Measurements from ENCODE around the gene NEDD4L.
"Not testable (repeated sequence)": the region's sequence is repeated elsewhere in the genome, so short reads cannot be mapped to it uniquely, and the experiment has no call there.

The NEDD4L gene

GRCh38 chr18:58354051-58354450 is 310.0 kb downstream of the NEDD4L start:
- DNase-seq = no peak

GRCh38 chr18:58354791-58355190 is 310.8 kb downstream of the NEDD4L start:
- DNase-seq = no peak

GRCh38 chr18:58355243-58355642 is 311.2 kb downstream of the NEDD4L start:
- DNase-seq = no peak

- no peak for DNase-seq
Observed at GRCh38 chr18:58359218-58359617, 315.2 kb downstream of the NEDD4L start.

GRCh38 chr18:58359620-58360019 is 315.6 kb downstream of the NEDD4L start:
- DNase-seq = no peak

- DNase-seq = no peak
Observed at GRCh38 chr18:58360324-58360723, 316.3 kb downstream of the NEDD4L start.

GRCh38 chr18:58361212-58361611 is 317.2 kb downstream of the NEDD4L start:
- no peak for DNase-seq

- peak; percentile 92 to 96 for DNase-seq
Observed at GRCh38 chr18:58362027-58362575, 318.1 kb downstream of the NEDD4L start.

- peak in 1 of 2 donors; percentile 38 for DNase-seq
Observed at GRCh38 chr18:58362829-58363271, 318.8 kb downstream of the NEDD4L start.

GRCh38 chr18:58363767-58364540 is 319.9 kb downstream of the NEDD4L start:
- no peak for DNase-seq

GRCh38 chr18:58364876-58365528 is 321.0 kb downstream of the NEDD4L start:
- no peak for DNase-seq

GRCh38 chr18:58367425-58368140 is 323.6 kb downstream of the NEDD4L start:
- no peak for DNase-seq

GRCh38 chr18:58369616-58370015 is 325.6 kb downstream of the NEDD4L start:
- DNase-seq = no peak

- DNase-seq = no peak
Observed at GRCh38 chr18:58370038-58370580, 326.1 kb downstream of the NEDD4L start.

- DNase-seq = no peak
Observed at GRCh38 chr18:58370612-58371011, 326.6 kb downstream of the NEDD4L start.

GRCh38 chr18:58373481-58373880 is 329.5 kb downstream of the NEDD4L start:
- DNase-seq = no peak

- DNase-seq = no peak
Observed at GRCh38 chr18:58375051-58375450, 331.0 kb downstream of the NEDD4L start.

GRCh38 chr18:58378411-58379379 is 334.7 kb downstream of the NEDD4L start:
- DNase-seq = no peak

GRCh38 chr18:58379443-58379842 is 335.4 kb downstream of the NEDD4L start:
- no peak for DNase-seq

GRCh38 chr18:58380113-58380512 is 336.1 kb downstream of the NEDD4L start:
- DNase-seq = not testable (repeated sequence)

GRCh38 chr18:58381676-58382411 is 337.8 kb downstream of the NEDD4L start:
- DNase-seq = no peak

All from inflammatory macrophage (primary cell).